GM08714 (cell line): ENCODE data around the gene KAZN.

Experiments used
- H3K4me3 ChIP-seq: fragments of 200-500 bp; sonication (Bioruptor generic); 2 replicates; pipeline ENCODE4 v1.5.1; 2014; ENCODE audit warnings: mild to moderate bottlenecking, low read length, inconsistent platforms
- ZNF274 ChIP-seq: IDR thresholded peaks from 2 replicates; pipeline ENCODE4 v1.6.1; 2012; ENCODE audit warnings: mild to moderate bottlenecking, low read depth, low read length

KAZN gene

DNA sequence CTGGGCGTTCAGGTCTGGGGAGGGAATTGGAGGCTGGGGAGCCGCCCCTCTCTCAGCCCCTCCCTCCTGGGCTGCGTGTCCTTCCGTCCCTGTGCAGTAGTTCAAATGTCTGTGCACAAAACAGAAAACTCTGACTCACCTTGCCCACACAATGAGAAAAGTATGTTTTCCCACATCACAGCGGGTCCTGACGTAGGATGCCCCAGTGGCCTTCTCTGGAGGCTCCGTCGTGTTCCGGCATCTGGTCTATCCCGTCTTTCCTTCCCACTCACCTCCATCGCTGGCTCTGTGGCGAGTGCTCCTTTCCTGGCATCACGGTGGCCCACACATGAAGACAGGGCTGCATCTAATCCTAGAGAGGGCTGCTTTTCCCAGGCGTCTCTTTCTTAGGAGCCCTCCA is 224.0 kb downstream of the KAZN start:
- TF ChIP-seq ZNF274, result no peak
- no peak overlapping the region for H3K4me3 ChIP-seq

DNA sequence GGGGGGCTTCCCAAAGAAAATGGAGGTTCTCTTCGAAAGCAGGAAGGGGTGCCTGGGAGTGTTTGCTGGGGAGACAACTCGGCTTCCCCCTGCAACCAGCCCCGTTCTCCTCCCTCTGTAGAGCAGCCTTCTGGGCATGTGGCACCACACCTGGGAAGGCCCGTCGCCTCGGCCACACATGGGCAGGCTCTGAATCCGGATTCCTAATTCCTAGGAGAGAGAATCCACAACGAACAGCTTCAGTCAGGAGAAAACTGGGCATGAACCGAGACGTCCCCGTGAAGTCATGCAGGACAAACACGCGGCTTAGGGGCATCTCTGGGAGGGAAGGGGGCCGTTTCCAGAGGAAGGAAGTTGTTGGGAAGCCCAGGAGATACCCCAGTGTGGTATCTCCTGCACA is 224.5 kb downstream of the KAZN start:
- TF ChIP-seq ZNF274, result no peak
- H3K4me3 ChIP-seq, result no peak overlapping the region

DNA sequence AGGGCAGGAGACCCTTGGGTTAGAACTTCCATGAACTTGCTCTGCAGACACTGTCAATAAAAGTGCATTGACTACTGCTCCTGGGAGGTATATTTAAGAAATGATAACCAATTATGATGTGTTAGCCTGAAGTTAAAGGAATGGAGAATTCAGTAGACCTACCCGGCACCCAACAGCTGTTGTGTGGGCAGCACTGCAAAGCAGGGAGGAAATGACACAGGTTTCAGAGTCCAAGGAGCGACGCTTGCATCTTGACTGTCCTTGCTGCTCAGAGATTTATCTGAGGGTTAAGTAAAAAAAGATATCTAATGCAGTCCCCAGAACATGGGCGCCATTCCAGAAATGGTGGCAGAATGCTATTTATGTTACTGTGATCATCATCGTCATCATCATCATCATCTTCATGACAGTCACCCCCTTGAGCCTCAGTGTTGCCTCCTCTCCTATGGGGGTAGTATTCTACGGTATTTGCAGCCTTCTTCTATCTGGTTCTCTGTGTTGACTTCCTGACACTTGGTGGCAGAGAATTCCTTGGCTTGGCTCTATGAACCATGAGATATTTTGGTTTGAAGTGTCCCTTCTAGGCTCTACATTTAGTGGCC is 225.9 kb downstream of the KAZN start:
- no peak for TF ChIP-seq ZNF274
- H3K4me3 ChIP-seq, result no peak overlapping the region

- no peak for TF ChIP-seq ZNF274
Observed at GRCh38 chr1:14825396-14825795, 226.9 kb downstream of the KAZN start.

GRCh38 chr1:14826172-14826636 is 227.7 kb downstream of the KAZN start:
- no peak for TF ChIP-seq ZNF274
- H3K4me3 ChIP-seq, result no peak overlapping the region

More at GRCh38 chr1:14825396-14825795, 226.9 kb downstream of the KAZN start:
- H3K4me3 ChIP-seq, result no peak overlapping the region

- TF ChIP-seq ZNF274, result no peak
- H3K4me3 ChIP-seq, result no peak overlapping the region
Observed at GRCh38 chr1:14826731-14827326, 228.3 kb downstream of the KAZN start.

DNA sequence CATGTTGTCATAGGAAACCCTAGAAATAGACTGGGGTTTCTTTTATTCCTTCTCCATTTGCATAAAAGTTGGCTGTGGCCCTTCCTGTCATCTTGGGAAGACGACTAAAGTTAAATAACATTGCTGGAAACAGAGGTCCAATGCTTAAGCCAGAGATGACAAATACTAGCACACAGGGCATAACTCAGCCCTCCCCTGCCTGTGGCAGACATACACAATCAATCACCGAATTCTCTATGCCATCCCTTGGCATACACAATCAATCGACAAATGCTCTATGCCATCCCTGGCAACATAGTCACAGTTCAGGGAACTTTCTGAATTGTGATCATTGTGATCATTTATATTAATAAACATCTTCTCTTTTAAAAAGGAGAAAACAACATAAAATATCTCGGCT is 229.4 kb downstream of the KAZN start:
- TF ChIP-seq ZNF274, result no peak
- no peak overlapping the region for H3K4me3 ChIP-seq

GRCh38 chr1:14828665-14829064 is 230.2 kb downstream of the KAZN start:
- TF ChIP-seq ZNF274, result no peak
- H3K4me3 ChIP-seq, result no peak overlapping the region

GRCh38 chr1:14835725-14836124 is 237.2 kb downstream of the KAZN start:
- no peak for TF ChIP-seq ZNF274
- no peak overlapping the region for H3K4me3 ChIP-seq

DNA sequence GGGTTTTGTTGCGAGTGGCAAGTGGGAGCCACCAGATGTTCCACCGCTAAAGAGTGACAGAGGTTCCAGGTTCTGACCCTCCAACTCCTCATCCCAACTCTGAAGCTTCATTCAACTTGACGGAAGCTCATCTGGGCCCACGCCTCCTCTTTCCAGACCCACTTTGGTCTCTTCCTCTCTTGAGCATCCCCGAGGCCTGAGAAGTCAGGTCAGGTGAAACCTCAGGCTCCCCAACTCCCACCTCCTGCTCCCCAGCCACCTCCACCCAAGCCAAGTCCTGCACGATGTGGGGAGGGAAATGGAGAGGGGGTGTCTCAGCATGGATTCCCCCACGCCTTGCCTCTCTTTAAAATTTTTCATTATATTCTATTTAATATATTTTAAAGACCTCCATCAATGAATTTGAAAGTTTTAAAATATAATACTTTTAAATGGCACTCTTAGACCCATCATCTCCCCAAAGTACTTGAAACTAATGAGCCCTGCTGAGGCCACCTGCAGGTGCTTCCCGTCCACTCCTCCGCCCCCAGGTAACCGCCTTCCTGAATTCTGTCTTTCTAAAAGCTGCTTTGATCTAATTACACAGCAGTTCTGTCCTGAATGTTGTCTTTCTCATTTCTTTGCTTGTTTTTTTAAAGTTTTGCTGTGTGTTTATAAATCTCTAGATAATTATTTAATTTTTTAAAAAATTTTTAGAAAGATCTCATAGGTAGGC is 238.1 kb downstream of the KAZN start:
- no peak overlapping the region for H3K4me3 ChIP-seq

GRCh38 chr1:14840374-14840773 is 241.9 kb downstream of the KAZN start:
- no peak for TF ChIP-seq ZNF274
- no peak overlapping the region for H3K4me3 ChIP-seq

More for the DNA sequence above, 238.1 kb downstream of the KAZN start:
- no peak for TF ChIP-seq ZNF274

GRCh38 chr1:14841456-14841855 is 243.0 kb downstream of the KAZN start:
- TF ChIP-seq ZNF274, result no peak
- H3K4me3 ChIP-seq, result no peak overlapping the region

- TF ChIP-seq ZNF274, result no peak
- no peak overlapping the region for H3K4me3 ChIP-seq
Observed at GRCh38 chr1:14841951-14842350, 243.5 kb downstream of the KAZN start.

DNA sequence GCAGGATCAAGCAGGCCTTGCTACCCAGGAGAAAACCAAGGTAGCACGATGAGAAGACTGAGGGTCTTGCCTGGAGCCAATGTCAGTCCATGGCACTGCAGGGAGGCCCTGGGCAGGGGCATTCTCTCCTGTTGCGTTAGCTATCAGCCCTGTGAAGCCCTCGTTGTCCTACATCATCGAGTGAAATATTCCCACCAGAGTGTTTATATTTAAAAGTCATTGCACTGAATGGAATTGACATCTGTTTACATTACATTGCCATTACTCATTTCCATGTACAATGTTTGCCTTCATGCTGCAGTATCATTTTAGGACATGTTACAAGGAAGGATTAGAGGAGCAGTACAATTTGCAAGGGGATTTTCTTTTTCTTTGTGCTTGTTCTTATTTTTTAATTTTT is 243.9 kb downstream of the KAZN start:
- TF ChIP-seq ZNF274, result no peak
- H3K4me3 ChIP-seq, result no peak overlapping the region

DNA sequence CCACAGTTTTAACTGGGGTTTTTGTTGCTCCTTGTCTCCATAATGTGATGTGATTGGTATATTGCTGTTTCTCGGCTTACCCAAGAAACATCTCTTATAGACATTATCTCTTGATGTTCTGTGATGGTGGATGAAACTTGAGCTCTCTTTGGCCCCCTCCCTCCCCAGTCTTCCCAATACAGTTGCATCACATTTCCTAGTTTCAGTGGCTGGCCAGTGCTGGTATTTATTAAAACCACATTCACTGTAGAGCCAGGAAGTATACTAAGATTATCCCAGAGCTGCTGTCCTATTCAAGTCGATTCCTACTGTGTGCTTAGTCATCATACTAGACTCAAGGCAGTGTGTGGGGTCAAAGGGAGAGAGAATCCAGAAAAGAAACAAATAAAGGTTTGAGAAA is 244.4 kb downstream of the KAZN start:
- no peak for TF ChIP-seq ZNF274
- H3K4me3 ChIP-seq, result no peak overlapping the region
